Right atrium auricular region (tissue), 2 donors: Measurements from ENCODE around the gene IL17D. TPM values are rescaled to one million over a fixed set of nuclear protein-coding genes. Genes with fewer than 3 reads are reported as not detected.
"Not testable (repeated sequence)": the region's sequence is repeated elsewhere in the genome, so short reads cannot be mapped to it uniquely, and the experiment has no call there.

ENCODE experiments used
- DNase-seq: peaks from one replicate; pipeline ENCODE4 v3.0.0-alpha.2; 2019; ENCODE audit warnings: low spot score
- H3K27ac ChIP-seq, 2 donors: fragments of 200-600 bp; sonication (generic); 1 replicate in 1 of 2; 2 replicates in 1 of 2; pipeline ENCODE4 v1.5.1; 2016 to 2019
- H3K27me3 ChIP-seq, 2 donors: fragments of 200-600 bp; sonication (generic); one replicate each; pipeline versions ENCODE4 v1.5.1 to v1.6.0; 2017 to 2019
- H3K36me3 ChIP-seq: fragments of 200-600 bp; sonication (generic); one replicate; pipeline ENCODE4 v1.5.1; 2016
- H3K4me1 ChIP-seq, 2 donors: fragments of 200-600 bp; sonication (generic); one replicate each; pipeline versions ENCODE4 v1.5.1 to v1.6.0; 2017 to 2019
- H3K4me3 ChIP-seq, 2 donors: fragments of 200-600 bp; sonication (generic); 1 replicate in 1 of 2; 2 replicates in 1 of 2; pipeline ENCODE4 v1.5.1; 2017 to 2019; ENCODE audit warnings: mild to moderate bottlenecking in 1 of 2, moderate library complexity in 1 of 2
- H3K9me3 ChIP-seq, 2 donors: fragments of 200-600 bp; sonication (generic); one replicate each; pipeline ENCODE4 v1.5.1; 2019
- total RNA-seq, 2 donors: library from RNA; depleted of rRNA; stranded (reverse); fragments of >200 nt; gene quantifications; one replicate each; pipeline ENCODE4 v1.1.0, GENCODE V29; 2016
- TF ChIP-seq, protein P1 (sequence below), 2 donors: fragments of 200-600 bp; sonication (generic); IDR thresholded peaks; one replicate each; pipeline ENCODE4 v1.5.1; 2019; ENCODE audit warnings: antibody characterized with exemption in 2 of 2

IL17D gene
- total RNA-seq, 2 donors from 2014 or later = 1.9 to 2.5 TPM

DNA sequence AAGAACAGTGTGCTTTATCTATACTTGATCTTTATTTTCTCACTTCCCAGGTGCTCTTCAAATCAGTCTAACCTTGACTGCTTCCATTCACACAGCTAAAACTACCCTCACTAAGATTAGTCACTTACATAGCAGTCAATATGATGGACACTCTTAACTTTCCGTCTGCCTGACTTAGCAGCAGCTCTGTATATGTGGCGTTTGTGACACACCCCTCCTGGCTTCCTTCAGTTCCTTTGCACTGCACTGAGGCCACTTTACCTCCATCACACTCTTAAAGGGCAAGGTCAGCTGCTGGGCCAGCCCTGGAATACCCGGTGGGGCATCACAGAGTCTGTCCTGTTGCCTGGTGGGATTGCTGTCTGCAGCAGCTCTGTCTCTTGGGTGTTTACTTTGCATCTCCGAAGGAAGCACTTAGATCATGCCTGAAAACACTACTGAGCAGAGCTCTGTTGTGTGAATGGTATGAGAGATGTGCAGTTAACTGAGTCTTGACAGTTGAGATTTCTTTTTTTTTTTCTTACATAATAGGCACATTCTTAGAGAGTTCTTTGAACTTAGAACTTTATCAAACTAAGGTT is 35.6 kb upstream of the IL17D start:
- Histone ChIP-seq H3K27ac (no peak overlapping the region), H3K36me3 (peaks cover 4% of the 10 kb centered on the region), H3K27me3 (no peaks in the 10 kb centered on the region), H3K4me3 (no peak overlapping the region), H3K9me3 (no peaks in the 10 kb centered on the region), H3K4me1 (no peaks in the 10 kb centered on the region)
- TF ChIP-seq, protein P1, sequence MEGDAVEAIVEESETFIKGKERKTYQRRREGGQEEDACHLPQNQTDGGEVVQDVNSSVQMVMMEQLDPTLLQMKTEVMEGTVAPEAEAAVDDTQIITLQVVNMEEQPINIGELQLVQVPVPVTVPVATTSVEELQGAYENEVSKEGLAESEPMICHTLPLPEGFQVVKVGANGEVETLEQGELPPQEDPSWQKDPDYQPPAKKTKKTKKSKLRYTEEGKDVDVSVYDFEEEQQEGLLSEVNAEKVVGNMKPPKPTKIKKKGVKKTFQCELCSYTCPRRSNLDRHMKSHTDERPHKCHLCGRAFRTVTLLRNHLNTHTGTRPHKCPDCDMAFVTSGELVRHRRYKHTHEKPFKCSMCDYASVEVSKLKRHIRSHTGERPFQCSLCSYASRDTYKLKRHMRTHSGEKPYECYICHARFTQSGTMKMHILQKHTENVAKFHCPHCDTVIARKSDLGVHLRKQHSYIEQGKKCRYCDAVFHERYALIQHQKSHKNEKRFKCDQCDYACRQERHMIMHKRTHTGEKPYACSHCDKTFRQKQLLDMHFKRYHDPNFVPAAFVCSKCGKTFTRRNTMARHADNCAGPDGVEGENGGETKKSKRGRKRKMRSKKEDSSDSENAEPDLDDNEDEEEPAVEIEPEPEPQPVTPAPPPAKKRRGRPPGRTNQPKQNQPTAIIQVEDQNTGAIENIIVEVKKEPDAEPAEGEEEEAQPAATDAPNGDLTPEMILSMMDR (IDR thresholded peaks at IDR 0.05) = no peak
- no peak for DNase-seq

DNA sequence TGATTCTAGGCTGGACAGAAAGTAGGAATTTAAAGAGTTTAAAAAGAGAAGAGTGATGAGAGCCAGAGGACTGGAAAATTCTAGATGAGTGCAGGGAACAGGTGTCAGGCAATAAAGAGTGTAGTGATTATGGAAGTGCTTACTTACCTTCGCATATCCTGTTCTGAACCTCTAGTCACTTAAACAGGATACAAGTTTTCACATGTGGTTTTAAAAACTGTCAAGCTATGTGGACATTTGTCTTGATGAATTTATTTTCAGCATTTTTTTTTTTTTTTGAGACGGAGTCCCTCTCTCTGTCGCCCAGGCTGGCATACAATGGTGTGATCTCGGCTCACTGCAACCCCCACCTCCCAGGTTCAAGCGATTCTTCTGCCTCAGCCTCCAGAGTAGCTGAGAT is 34.3 kb upstream of the IL17D start:
- DNase-seq = no peak
- Histone ChIP-seq H3K4me1 (no peaks in the 10 kb centered on the region), H3K36me3 (peaks cover 3% of the 10 kb centered on the region), H3K27ac (no peak overlapping the region), H3K4me3 (no peak overlapping the region), H3K27me3 (no peaks in the 10 kb centered on the region), H3K9me3 (no peaks in the 10 kb centered on the region)
- TF ChIP-seq, protein P1 (IDR thresholded peaks at IDR 0.05) = no peak

DNA sequence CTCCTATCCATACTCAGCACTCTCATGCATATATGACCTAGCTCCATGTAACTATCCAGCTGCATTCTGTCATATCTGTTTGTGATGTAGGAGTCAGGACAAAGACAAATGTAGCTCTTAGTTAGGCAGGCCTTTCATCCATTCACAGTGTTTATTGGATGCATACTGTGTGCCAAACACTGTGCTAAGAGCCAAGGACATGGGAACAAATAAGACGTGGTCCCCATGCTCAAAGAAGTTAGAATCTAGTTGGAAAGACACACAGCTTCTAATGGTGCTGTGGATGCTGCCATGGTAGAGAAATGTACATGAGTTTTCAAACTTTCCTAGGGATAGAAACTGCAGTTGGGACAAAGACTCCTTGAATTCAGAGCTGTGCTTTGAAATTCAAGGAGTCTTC is 31.7 kb upstream of the IL17D start:
- TF ChIP-seq, protein P1 (IDR thresholded peaks at IDR 0.05) = no peak
- Histone ChIP-seq H3K4me3 (no peak overlapping the region), H3K9me3 (no peaks in the 10 kb centered on the region), H3K4me1 (no peaks in the 10 kb centered on the region), H3K27ac (no peak overlapping the region), H3K27me3 (no peaks in the 10 kb centered on the region), H3K36me3 (no peaks in the 10 kb centered on the region)
- no peak for DNase-seq

DNA sequence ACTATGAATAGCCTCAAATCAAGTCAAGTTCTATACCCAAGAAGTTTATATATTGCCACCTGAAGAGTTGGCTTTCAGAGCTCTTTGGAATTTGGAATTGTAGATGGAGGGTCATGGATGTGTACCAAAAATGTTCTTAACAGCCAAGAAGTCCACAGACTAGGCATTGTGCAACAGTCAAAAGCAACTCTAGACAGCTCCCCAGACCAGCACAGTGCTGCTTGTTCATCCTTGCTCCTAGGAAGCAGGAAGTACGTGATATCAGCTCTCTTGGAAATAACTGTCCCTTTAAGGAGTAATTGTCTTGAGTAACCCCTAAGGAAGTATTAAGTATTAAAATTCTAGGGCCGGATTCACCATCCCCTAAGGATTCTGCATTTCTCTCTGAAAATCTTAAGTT is 30.7 kb upstream of the IL17D start:
- Histone ChIP-seq H3K9me3 (no peaks in the 10 kb centered on the region), H3K4me3 (no peak overlapping the region), H3K27ac (peak overlapping the region in 1 of 2 donors; percentile 42), H3K4me1 (no peaks in the 10 kb centered on the region), H3K36me3 (no peaks in the 10 kb centered on the region), H3K27me3 (no peaks in the 10 kb centered on the region)
- TF ChIP-seq, protein P1 (IDR thresholded peaks at IDR 0.05) = no peak
- no peak for DNase-seq

DNA sequence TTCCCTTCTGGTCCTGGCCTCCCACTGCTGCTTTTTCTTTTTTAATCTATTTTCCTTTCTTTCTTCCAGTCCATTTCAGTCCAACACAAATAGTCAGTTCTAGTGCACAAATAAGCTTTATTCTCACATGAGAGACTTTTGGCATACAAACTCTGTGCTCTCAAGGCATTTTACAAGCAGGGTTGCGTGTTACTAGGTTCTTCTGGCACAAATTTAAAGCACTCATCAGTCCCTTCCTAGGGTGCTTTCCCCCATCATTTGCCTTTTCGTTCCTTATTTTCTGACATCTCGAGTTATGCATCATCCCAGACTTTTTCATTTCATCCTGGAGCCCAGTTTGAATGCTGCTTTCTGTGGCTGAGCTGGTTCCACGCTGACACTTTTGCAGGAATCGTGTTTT is 29.8 kb upstream of the IL17D start:
- Histone ChIP-seq H3K36me3 (no peaks in the 10 kb centered on the region), H3K27me3 (no peaks in the 10 kb centered on the region), H3K4me1 (no peaks in the 10 kb centered on the region), H3K9me3 (no peaks in the 10 kb centered on the region), H3K27ac (peak overlapping the region in 1 of 2 donors; percentile 42), H3K4me3 (no peak overlapping the region)
- TF ChIP-seq, protein P1 (IDR thresholded peaks at IDR 0.05) = no peak
- DNase-seq = no peak

DNA sequence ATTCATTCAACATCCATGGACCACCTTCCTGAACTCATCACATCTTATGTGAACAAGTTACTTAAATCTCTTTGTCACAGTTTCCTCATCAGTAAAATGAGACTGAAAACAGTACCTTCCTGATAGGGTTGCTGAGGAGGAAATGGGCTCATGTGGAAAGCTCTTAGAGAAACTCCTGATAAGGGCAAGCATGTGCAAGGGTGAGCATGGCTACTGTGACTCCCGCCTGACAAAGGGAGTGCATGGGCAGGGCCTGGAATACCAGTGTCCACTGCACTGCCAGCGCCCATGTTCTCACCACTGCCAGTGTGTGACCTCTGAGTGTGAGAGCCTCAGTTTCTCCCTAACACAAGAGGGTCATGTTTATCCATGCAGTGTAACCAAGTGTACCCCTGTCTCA is 27.3 kb upstream of the IL17D start:
- TF ChIP-seq, protein P1 (IDR thresholded peaks at IDR 0.05) = no peak
- no peak for DNase-seq
- no peaks in the 10 kb centered on the region for H3K4me1 ChIP-seq
- no peaks in the 10 kb centered on the region for H3K36me3 ChIP-seq
- no peak overlapping the region for H3K27ac ChIP-seq
- no peaks in the 10 kb centered on the region for H3K9me3 ChIP-seq
- H3K4me3 ChIP-seq = no peak overlapping the region
- no peaks in the 10 kb centered on the region for H3K27me3 ChIP-seq

DNA sequence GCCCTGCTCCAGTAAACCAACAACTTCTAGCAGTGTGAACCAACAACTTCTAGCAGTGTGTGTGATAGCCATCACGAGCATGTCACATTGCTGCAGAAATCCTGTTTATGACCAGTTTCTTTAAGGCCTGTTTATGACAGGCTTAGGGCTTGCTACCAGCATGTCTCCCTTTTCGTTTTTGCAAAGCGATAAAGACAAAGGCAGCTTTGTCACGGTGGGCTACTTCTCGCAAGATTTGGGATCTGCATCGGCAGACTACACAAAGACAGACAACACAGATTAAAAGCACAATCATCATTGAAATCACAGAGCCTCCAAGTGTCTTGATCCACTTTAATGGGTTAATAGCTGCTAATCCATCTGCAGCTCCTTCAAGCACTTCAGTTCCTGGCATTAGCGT is 24.9 kb upstream of the IL17D start:
- not testable (repeated sequence) for H3K9me3 ChIP-seq, DNase-seq, H3K4me1 ChIP-seq, H3K4me3 ChIP-seq, H3K27me3 ChIP-seq, H3K36me3 ChIP-seq, H3K27ac ChIP-seq
